ENCODE results near the gene OR4Q2.
"Not testable (repeated sequence)": the region's sequence is repeated elsewhere in the genome, so short reads cannot be mapped to it uniquely, and the experiment has no call there.

GRCh38 chr14:19969735-19970134, 32.2 kb upstream of the OR4Q2 start:
- not testable (repeated sequence) for TF ChIP-seq POLR2A, CTCF (IDR thresholded peaks at IDR 0.05)
